Measurements from ENCODE around the gene ACSL3.

DNA sequence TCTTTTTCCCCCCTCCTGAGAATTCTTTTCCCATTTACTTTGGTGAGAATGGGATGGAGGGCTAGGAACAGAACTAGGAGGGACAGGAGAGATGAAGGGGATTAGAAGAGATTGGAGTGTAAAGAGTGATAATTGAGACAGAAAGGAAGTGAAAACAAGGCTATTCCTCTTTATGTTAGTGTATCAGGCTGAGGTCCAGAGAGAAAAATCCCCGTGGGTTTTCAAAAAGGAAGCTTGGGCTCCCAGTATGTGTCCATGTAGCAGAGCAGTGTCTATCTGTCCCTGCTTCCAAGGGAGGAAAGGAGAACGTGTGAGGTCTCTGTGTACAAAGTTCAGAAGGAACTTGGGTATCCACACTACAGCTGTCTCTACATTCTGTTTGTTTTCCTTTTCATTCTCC lies 131.3 kb downstream of the ACSL3 start:
- TF ChIP-seq, protein P1, sequence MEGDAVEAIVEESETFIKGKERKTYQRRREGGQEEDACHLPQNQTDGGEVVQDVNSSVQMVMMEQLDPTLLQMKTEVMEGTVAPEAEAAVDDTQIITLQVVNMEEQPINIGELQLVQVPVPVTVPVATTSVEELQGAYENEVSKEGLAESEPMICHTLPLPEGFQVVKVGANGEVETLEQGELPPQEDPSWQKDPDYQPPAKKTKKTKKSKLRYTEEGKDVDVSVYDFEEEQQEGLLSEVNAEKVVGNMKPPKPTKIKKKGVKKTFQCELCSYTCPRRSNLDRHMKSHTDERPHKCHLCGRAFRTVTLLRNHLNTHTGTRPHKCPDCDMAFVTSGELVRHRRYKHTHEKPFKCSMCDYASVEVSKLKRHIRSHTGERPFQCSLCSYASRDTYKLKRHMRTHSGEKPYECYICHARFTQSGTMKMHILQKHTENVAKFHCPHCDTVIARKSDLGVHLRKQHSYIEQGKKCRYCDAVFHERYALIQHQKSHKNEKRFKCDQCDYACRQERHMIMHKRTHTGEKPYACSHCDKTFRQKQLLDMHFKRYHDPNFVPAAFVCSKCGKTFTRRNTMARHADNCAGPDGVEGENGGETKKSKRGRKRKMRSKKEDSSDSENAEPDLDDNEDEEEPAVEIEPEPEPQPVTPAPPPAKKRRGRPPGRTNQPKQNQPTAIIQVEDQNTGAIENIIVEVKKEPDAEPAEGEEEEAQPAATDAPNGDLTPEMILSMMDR (IDR thresholded peaks at IDR 0.05 in 4 of 5, conservative IDR thresholded peaks at IDR 0.05 in 1 of 5) = no peak
- no peak for TF ChIP-seq POLR2A (IDR thresholded peaks at IDR 0.05)
